GM12874 (cell line): ENCODE results near the gene DAZL.

ENCODE experiments used
- TF ChIP-seq, protein P1 (sequence below): IDR thresholded peaks from 2 replicates; pipeline ENCODE4 v1.5.1; 2011; ENCODE audit warnings: low read depth, mild to moderate bottlenecking, control low read depth, low read length, moderate library complexity; ENCODE audit not compliant: insufficient read depth

Gene DAZL

GRCh38 chr3:16538507-16538906 is 66.7 kb downstream of the DAZL start:
- TF ChIP-seq, protein P1, sequence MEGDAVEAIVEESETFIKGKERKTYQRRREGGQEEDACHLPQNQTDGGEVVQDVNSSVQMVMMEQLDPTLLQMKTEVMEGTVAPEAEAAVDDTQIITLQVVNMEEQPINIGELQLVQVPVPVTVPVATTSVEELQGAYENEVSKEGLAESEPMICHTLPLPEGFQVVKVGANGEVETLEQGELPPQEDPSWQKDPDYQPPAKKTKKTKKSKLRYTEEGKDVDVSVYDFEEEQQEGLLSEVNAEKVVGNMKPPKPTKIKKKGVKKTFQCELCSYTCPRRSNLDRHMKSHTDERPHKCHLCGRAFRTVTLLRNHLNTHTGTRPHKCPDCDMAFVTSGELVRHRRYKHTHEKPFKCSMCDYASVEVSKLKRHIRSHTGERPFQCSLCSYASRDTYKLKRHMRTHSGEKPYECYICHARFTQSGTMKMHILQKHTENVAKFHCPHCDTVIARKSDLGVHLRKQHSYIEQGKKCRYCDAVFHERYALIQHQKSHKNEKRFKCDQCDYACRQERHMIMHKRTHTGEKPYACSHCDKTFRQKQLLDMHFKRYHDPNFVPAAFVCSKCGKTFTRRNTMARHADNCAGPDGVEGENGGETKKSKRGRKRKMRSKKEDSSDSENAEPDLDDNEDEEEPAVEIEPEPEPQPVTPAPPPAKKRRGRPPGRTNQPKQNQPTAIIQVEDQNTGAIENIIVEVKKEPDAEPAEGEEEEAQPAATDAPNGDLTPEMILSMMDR, result no peak

GRCh38 chr3:16536996-16537395 is 68.2 kb downstream of the DAZL start:
- TF ChIP-seq, protein P1, result no peak
